NCI-H1417 treated with DMSO at 0.1 percent for 48 hours (cell line): ENCODE results near the gene SLCO1B3.

Source experiments
- DNase-seq: peaks from one replicate; lab custom pipeline; 2025; lab: John Stamatoyannopoulos, UW

Gene SLCO1B3

GRCh38 chr12:20885552-20885951, 75.0 kb downstream of the SLCO1B3 start:
- DNase-seq: no peak

GRCh38 chr12:20917269-20917668, 106.8 kb downstream of the SLCO1B3 start:
- no peak for DNase-seq

GRCh38 chr12:20917819-20918218, 107.3 kb downstream of the SLCO1B3 start:
- DNase-seq: no peak

- no peak for DNase-seq
Observed at GRCh38 chr12:20931894-20932293, 121.4 kb downstream of the SLCO1B3 start.

- no peak for DNase-seq
Observed at GRCh38 chr12:20946732-20947131, 136.2 kb downstream of the SLCO1B3 start.

- DNase-seq: no peak
Observed at GRCh38 chr12:20950248-20950647, 139.7 kb downstream of the SLCO1B3 start.

GRCh38 chr12:20963303-20963702, 152.8 kb downstream of the SLCO1B3 start:
- DNase-seq: no peak

GRCh38 chr12:20963762-20964161, 153.3 kb downstream of the SLCO1B3 start:
- no peak for DNase-seq
